Stomach smooth muscle (tissue), 2 donors: ENCODE measurements around the gene ZFP57.

Experiments
- H3K27ac ChIP-seq: one replicate; pipeline ENCODE4 v1.7.0; 2013; ENCODE audit warnings: mild to moderate bottlenecking, low read length, inconsistent platforms
- H3K27me3 ChIP-seq, 2 donors: one replicate each; pipeline ENCODE4 v1.7.0; 2013; ENCODE audit warnings: low read length in 2 of 2; ENCODE audit not compliant: insufficient read depth in 2 of 2, control insufficient read depth in 1 of 2
- H3K36me3 ChIP-seq, 2 donors: one replicate each; pipeline ENCODE4 v1.7.0; 2013; ENCODE audit warnings: low read length in 2 of 2; ENCODE audit not compliant: control insufficient read depth in 2 of 2, insufficient read depth in 2 of 2
- H3K4me1 ChIP-seq: one replicate; pipeline ENCODE4 v1.7.0; 2013; ENCODE audit warnings: low read length; ENCODE audit not compliant: control insufficient read depth, insufficient read depth
- H3K4me3 ChIP-seq, 2 donors: one replicate each; pipeline ENCODE4 v1.7.0; 2013; ENCODE audit warnings: low read length in 2 of 2
- H3K9ac ChIP-seq, 2 donors: one replicate each; pipeline ENCODE4 v1.7.0; 2013; ENCODE audit warnings: low read length in 2 of 2, mild to moderate bottlenecking in 1 of 2
- H3K9me3 ChIP-seq, 2 donors: one replicate each; pipeline ENCODE4 v1.7.0; 2013; ENCODE audit warnings: low read length in 2 of 2; ENCODE audit not compliant: control insufficient read depth in 2 of 2
- donor health status: healthy.
- donor health status: Pancreatic carcinoma.

The ZFP57 gene

GRCh38 chr6:29680904-29681303, at the start of gene ZFP57:
TSS of gene ZFP57 (minus strand) at chr6:29681152. CDS start at chr6:29677003, 4,149 bp downstream.
- Histone ChIP-seq H3K27ac (no peak within 1 kb of the TSS), H3K9me3 (peaks cover 0 to 3% of the 10 kb centered on the region in 2 donors), H3K9ac (no peak within 1 kb of the TSS), H3K27me3 (peaks cover 0 to 14% of the 10 kb centered on the region in 2 donors), H3K36me3 (no peaks in the 10 kb centered on the region), H3K4me1 (no peaks in the 10 kb centered on the region), H3K4me3 (peak within 1 kb of the TSS in 1 of 2 donors; percentile 12)

DNA sequence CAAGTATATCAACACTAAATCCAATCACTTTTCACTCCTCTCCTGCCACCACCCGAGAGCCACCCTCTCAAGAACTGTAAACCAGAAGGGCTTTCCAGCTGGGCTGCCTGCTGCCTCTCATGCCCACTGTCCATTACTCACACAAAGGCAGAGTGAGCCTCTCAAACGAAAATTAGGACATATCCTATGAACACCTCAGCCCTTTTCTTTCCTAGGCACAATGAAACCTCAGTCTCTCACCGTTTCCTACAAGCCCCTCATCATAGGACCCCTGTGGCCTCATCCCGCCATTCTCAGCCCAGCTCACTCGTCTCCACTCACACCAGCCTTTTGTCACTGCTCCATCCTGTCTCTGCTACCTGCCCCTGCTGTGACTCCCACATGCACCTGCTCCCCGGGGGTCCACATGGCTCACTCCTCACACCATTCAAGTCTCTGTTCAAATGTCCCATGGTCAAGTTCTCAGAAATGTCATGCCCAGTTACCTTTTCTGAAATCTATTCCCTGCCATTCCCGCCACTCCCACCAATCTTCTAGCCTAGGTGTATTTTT, 49.7 kb upstream of the ZFP57 start:
- peaks cover 4% of the 10 kb centered on the region for H3K4me1 ChIP-seq
- no peak overlapping the region for H3K27ac ChIP-seq
- no peak overlapping the region for H3K9ac ChIP-seq
- H3K36me3 ChIP-seq, result peaks cover 0 to 10% of the 10 kb centered on the region in 2 donors
- no peaks in the 10 kb centered on the region for H3K27me3 ChIP-seq
- no peaks in the 10 kb centered on the region for H3K9me3 ChIP-seq
- H3K4me3 ChIP-seq, result no peak overlapping the region

DNA sequence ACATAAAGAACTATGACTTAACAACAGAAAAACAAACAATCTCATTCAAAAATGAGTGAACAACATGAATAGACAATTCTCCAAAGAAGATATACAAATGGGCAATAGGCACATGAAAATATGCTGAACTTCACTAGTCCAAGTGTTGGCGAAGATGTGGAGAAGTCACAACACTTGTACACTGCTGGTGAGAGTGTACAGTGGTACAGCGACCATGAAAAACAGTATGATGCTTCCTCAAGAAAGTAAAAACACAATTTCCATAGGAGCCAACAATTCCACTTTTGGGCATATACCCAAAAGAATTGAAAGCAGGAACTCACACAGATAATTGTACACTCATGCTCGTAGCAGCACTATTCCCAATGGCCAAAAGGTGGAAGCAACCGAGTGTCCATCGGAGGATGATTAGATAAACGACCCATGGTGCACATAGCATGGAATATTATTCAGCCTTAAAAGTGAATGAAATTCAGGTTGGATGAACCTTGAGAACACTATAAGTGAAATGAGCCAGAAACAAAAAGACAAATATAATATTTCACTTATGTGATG, 48.9 kb upstream of the ZFP57 start:
- no peaks in the 10 kb centered on the region for H3K27me3 ChIP-seq
- H3K4me1 ChIP-seq, result peaks cover 8% of the 10 kb centered on the region
- no peak overlapping the region for H3K27ac ChIP-seq
- no peak overlapping the region for H3K4me3 ChIP-seq
- peaks cover 0 to 10% of the 10 kb centered on the region in 2 donors for H3K36me3 ChIP-seq
- no peaks in the 10 kb centered on the region for H3K9me3 ChIP-seq
- no peak overlapping the region for H3K9ac ChIP-seq

- H3K36me3 ChIP-seq, result peaks cover 0 to 10% of the 10 kb centered on the region in 2 donors
- H3K9me3 ChIP-seq, result no peaks in the 10 kb centered on the region
- H3K27me3 ChIP-seq, result no peaks in the 10 kb centered on the region
- no peak overlapping the region for H3K9ac ChIP-seq
- no peak overlapping the region for H3K27ac ChIP-seq
- H3K4me1 ChIP-seq, result peaks cover 13% of the 10 kb centered on the region
- no peak overlapping the region for H3K4me3 ChIP-seq
These were observed 47.9 kb upstream of the ZFP57 start for GRCh38 chr6:29728875-29729270.

GRCh38 chr6:29728173-29728874, 47.4 kb upstream of the ZFP57 start:
- H3K4me1 ChIP-seq, result peaks cover 15% of the 10 kb centered on the region
- H3K4me3 ChIP-seq, result no peak overlapping the region
- no peaks in the 10 kb centered on the region for H3K27me3 ChIP-seq
- H3K9ac ChIP-seq, result no peak overlapping the region
- H3K27ac ChIP-seq, result no peak overlapping the region
- H3K36me3 ChIP-seq, result peaks cover 0 to 10% of the 10 kb centered on the region in 2 donors
- no peaks in the 10 kb centered on the region for H3K9me3 ChIP-seq

GRCh38 chr6:29727637-29728036, 46.7 kb upstream of the ZFP57 start:
- Histone ChIP-seq H3K36me3 (peaks cover 0 to 10% of the 10 kb centered on the region in 2 donors), H3K9me3 (no peaks in the 10 kb centered on the region), H3K4me3 (no peak overlapping the region), H3K27me3 (no peaks in the 10 kb centered on the region), H3K9ac (no peak overlapping the region), H3K4me1 (peaks cover 15% of the 10 kb centered on the region), H3K27ac (no peak overlapping the region)

GRCh38 chr6:29726571-29727194, 45.7 kb upstream of the ZFP57 start:
- Histone ChIP-seq H3K4me1 (peaks cover 15% of the 10 kb centered on the region), H3K27ac (no peak overlapping the region), H3K9ac (no peak overlapping the region), H3K27me3 (no peaks in the 10 kb centered on the region), H3K4me3 (no peak overlapping the region), H3K36me3 (peaks cover 0 to 10% of the 10 kb centered on the region in 2 donors), H3K9me3 (no peaks in the 10 kb centered on the region)

GRCh38 chr6:29726001-29726400, 45.0 kb upstream of the ZFP57 start:
- no peak overlapping the region for H3K4me3 ChIP-seq
- H3K36me3 ChIP-seq, result peaks cover 0 to 10% of the 10 kb centered on the region in 2 donors
- no peaks in the 10 kb centered on the region for H3K27me3 ChIP-seq
- peaks cover 15% of the 10 kb centered on the region for H3K4me1 ChIP-seq
- no peak overlapping the region for H3K27ac ChIP-seq
- H3K9me3 ChIP-seq, result no peaks in the 10 kb centered on the region
- no peak overlapping the region for H3K9ac ChIP-seq

DNA sequence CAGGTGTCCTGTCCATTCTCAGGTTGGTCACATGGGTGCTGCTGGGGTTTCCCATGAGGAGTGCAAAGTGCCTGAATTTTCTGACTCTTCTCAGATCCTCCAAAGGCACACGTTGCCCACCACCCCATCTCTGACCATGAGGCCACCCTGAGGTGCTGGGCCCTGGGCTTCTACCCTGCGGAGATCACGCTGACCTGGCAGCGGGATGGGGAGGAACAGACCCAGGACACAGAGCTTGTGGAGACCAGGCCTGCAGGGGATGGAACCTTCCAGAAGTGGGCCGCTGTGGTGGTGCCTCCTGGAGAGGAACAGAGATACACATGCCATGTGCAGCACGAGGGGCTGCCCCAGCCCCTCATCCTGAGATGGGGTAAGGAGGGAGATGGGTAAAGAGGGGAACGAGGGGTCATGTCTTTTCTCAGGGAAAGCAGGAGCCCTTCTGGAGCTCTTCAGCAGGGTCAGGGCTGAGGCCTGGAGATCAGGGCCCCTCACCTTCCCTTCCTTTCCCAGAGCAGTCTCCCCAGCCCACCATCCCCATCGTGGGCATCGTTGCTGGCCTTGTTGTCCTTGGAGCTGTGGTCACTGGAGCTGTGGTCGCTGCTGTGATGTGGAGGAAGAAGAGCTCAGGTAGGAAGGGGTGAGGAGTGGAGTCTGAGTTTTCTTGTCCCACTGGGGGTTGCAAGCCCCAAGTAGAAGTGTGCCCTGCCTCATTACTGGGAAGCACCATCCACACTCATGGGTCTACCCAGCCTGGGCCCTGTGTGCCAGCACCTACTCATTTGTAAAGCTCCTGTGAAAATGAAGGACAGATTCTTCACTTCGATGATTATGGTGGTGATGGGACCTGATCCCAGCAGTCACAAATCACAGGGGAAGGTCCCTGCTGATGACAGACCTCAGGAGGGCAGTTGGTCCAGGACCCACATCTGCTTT, 44.3 kb upstream of the ZFP57 start:
- Histone ChIP-seq H3K27ac (no peak overlapping the region), H3K4me1 (peaks cover 15% of the 10 kb centered on the region), H3K27me3 (no peaks in the 10 kb centered on the region), H3K9me3 (no peaks in the 10 kb centered on the region), H3K4me3 (peak overlapping the region in 1 of 2 donors; percentile 94), H3K9ac (no peak overlapping the region), H3K36me3 (peaks cover 0 to 10% of the 10 kb centered on the region in 2 donors)
